SH-SY5Y (cell line): ENCODE data around the gene GPALPP1.

Source experiments
- GATA2 ChIP-seq: IDR thresholded peaks from 2 replicates; pipeline ENCODE4 v1.6.1; 2011; ENCODE audit warnings: mild to moderate bottlenecking, low read depth, low read length
- GATA3 ChIP-seq: IDR thresholded peaks from 2 replicates; pipeline ENCODE4 v1.6.1; 2011; ENCODE audit warnings: low read depth, mild to moderate bottlenecking, low read length, moderate library complexity

DNA sequence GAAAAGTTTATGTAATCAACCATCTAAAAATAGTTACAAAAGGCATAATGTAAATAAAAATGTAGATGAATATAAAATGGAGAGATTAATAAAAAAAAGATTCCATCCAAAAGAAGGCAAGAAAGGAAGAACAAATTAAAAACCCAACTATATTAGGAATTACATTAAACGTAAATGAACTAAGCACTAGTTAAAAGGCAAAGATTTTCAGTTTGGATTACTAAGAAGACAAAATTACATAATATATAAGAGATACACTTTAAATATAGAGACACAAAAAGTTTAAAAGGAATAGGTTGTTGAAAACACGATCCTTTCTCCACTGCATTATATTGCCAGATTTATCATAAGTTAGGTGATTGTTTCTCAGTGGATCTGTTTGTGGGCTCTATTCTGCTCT, 27.3 kb upstream of the GPALPP1 start:
- TF ChIP-seq GATA2 (no peak), GATA3 (no peak)
